Lower leg skin (tissue), 4 donors: ENCODE data around the gene PCP2. TPM values are rescaled to one million over a fixed set of nuclear protein-coding genes. Genes with fewer than 3 reads are reported as not detected.
"Not testable (repeated sequence)": the region's sequence is repeated elsewhere in the genome, so short reads cannot be mapped to it uniquely, and the experiment has no call there.

ENCODE experiments used
- DNase-seq, 2 donors: peaks; one replicate each; pipeline ENCODE4 v3.0.0-alpha.2; 2019; ENCODE audit warnings: low spot score in 2 of 2
- H3K4me3 ChIP-seq: fragments of 200-600 bp; sonication (generic); 2 replicates; pipeline ENCODE4 v1.5.1; 2017; ENCODE audit warnings: mild to moderate bottlenecking, low read depth; ENCODE audit not compliant: poor library complexity, severe bottlenecking
- POLR2A ChIP-seq, 2 donors: fragments of 450-650 bp; IDR thresholded peaks; one replicate each; pipeline ENCODE4 v1.6.1; 2016 to 2017; ENCODE audit warnings: antibody characterized with exemption in 2 of 2, mild to moderate bottlenecking in 1 of 2, moderate library complexity in 1 of 2
- WGBS, 2 donors: methylation state at CpG; one replicate each; pipeline ENCODE4 v1.1.5; 2018; 5-methylcytosine and 5-hydroxymethylcytosine counted together
- intact Hi-C: fragments of 100-400 bp; cut with DNase I; formaldehyde crosslinking; loops from one replicate; pipeline ENCODE4 v1.15.0; 2023; ENCODE audit warnings: low total_unique reads
- total RNA-seq, 4 donors: library from RNA; depleted of rRNA; stranded (reverse); fragments of >200 nt; gene quantifications; one replicate each; pipeline ENCODE4 v1.1.0, GENCODE V29; 2016
- TF ChIP-seq, protein P1 (sequence below), 3 donors: fragments of 450-650 bp; IDR thresholded peaks; one replicate each; pipeline ENCODE4 v1.5.1; 2016; ENCODE audit warnings: antibody characterized with exemption in 3 of 3, mild to moderate bottlenecking in 3 of 3, moderate library complexity in 2 of 3

The PCP2 gene
- total RNA-seq, 4 donors from 2014 or later = 1.1 to 6.5 (median 4.2) TPM; not detected in 1

DNA sequence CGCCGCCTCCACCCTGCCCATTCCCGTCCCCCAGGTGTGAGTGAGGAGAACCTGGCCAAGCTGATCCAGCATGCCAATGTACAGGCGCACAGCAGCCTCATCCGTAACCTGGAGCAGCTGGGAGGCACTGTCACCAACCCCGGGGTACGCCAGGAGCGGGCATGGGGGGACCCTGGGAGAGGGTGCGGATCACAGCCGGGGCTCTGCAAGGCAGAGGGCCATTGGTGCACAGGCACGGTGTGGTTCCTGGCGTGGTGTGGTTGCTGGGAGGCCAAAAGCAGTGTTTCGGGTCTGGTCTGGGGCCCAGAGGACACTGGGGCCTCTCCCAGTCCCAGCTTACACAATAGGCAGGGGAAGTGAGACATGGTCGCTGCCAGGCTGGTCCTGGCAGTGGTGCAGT lies 11.6 kb upstream of the PCP2 start:
- intact Hi-C loops = no loop called here
- no peak for TF ChIP-seq POLR2A (IDR thresholded peaks at IDR 0.05)
- TF ChIP-seq, protein P1, sequence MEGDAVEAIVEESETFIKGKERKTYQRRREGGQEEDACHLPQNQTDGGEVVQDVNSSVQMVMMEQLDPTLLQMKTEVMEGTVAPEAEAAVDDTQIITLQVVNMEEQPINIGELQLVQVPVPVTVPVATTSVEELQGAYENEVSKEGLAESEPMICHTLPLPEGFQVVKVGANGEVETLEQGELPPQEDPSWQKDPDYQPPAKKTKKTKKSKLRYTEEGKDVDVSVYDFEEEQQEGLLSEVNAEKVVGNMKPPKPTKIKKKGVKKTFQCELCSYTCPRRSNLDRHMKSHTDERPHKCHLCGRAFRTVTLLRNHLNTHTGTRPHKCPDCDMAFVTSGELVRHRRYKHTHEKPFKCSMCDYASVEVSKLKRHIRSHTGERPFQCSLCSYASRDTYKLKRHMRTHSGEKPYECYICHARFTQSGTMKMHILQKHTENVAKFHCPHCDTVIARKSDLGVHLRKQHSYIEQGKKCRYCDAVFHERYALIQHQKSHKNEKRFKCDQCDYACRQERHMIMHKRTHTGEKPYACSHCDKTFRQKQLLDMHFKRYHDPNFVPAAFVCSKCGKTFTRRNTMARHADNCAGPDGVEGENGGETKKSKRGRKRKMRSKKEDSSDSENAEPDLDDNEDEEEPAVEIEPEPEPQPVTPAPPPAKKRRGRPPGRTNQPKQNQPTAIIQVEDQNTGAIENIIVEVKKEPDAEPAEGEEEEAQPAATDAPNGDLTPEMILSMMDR (IDR thresholded peaks at IDR 0.05) = no peak
- no peak for DNase-seq
- WGBS, 2 donors = 75 to 89% methylated on average over 12 to 13 of the region's 14 CpGs
- H3K4me3 ChIP-seq = no peak overlapping the region

DNA sequence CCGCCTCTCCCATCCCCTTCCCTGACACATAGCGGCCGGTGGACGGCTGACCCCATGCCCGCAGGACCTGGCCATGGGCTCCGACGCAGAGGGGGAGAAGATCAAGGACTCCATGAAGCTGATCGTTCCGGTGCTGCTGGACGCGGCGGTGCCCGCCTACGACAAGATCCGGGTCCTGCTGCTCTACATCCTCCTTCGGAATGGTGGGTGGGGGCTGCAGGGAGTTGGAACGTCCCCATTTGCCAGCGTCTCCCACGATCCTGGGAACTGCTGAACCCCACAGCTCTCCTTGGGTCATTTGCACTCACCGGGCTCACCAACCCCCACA lies 11.0 kb upstream of the PCP2 start:
- no peak for TF ChIP-seq POLR2A (IDR thresholded peaks at IDR 0.05)
- TF ChIP-seq, protein P1 (IDR thresholded peaks at IDR 0.05) = no peak
- intact Hi-C loops = no loop called here
- DNase-seq = no peak
- 95% methylated on average over 20 of the region's 20 CpGs for WGBS, 2 donors
- H3K4me3 ChIP-seq = no peak overlapping the region

DNA sequence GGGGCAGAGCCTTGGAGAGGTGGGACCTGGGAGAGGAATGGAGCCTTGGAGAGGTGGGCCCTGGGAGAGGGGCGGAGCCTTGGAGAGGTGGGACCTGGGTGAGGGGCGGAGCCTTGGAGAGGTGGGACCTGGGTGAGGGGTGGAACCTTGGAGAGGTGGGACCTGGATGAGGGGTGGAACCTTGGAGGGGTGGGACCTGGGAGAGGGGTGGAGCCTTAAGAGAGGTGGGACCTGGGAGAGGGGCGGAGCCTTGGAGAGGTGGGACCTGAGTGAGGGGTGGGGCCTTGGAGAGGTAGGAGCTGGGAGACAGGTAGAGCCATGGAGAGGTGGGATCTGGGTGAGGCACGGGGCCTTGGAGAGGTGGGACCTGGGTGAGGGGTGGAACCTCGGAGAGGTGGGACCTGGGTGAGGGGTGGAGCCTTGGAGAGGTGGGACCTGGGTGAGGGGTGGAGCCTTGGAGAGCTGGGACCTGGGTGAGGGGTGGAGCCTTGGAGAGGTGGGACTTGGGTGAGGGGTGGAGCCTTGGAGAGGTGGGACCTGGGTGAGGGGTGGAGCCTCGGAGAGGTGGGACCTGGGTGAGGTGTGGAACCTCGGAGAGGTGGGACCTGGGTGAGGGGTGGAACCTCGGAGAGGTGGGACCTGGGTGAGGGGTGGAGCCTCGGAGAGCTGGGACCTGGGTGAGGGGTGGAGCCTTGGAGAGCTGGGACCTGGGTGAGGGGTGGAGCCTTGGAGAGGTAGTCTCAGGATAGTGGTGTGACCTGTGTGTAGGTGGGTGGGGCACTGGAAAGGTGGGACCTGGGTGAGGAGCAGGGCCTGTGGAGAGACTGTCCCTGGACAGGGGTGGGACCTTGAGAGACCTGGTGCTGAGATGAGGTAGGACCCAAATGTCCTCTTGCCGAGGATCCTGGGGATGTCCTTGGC lies 10.4 kb upstream of the PCP2 start:
- 61 to 81% methylated on average over 10 of the region's 10 CpGs for WGBS, 2 donors
- H3K4me3 ChIP-seq, DNase-seq, intact Hi-C loops: not testable (repeated sequence)

DNA sequence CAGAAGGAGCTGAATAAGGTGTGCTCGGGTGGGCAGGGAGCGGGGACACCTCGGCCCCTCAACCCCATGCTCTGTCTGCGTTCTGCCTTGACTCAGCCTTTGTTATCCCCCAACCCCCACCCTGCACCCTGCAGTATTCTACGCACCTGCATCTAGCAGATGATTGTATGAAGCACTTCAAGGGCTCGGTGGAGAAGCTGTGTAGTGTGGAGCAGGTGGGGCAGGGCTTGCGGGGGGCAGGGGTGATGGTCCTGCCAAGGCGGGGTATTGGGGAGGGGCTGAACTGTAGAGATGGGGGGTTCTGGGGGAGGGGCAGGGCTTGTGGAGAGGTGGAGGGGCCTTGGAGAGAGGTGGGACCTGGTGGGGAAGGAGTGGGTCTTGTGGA lies 9.5 kb upstream of the PCP2 start:
- 93% methylated on average over 8 of the region's 8 CpGs for WGBS, 2 donors
- intact Hi-C loops = no loop called here
- TF ChIP-seq, protein P1 (IDR thresholded peaks at IDR 0.05) = no peak
- no peak for TF ChIP-seq POLR2A (IDR thresholded peaks at IDR 0.05)
- H3K4me3 ChIP-seq = no peak overlapping the region
- DNase-seq = no peak

DNA sequence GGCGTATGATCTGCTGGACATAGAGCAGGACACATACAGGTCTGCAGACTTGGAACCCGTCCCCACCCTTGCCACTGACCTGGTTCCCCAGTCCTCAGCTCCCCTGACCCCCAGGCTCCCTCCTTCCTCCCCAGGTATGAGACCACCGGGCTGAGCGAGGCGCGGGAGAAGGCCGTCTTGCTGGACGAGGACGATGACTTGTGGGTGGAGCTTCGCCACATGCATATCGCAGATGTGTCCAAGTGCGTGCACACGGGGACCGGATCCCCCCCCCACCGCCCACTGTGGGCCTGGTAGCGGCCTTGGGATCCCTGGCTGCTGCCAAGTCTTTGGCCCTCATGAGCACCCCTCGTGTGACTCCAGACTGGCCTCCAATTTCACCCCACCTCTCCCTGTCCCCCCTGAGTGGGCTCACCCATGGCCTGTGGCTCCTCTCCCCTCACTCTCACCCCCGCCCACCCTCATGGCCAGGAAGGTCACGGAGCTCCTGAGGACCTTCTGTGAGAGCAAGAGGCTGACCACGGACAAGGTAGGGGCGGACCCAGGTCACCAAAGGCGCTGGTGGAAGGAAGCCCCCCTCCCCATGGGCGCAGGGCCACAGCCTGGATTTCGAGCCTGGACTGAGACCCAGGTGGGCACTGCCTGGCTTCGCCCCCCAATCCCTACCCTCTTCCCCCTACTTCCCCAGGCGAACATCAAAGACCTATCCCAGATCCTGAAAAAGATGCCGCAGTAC lies 8.9 kb upstream of the PCP2 start:
- WGBS, 2 donors = 87 to 89% methylated on average over 26 to 27 of the region's 27 CpGs
- intact Hi-C loops = no loop called here
- no peak overlapping the region for H3K4me3 ChIP-seq
- TF ChIP-seq, protein P1 (IDR thresholded peaks at IDR 0.05) = no peak
- TF ChIP-seq POLR2A (IDR thresholded peaks at IDR 0.05) = no peak
- no peak for DNase-seq
